ENCODE measurements around the gene TCIRG1.

The TCIRG1 gene

DNA sequence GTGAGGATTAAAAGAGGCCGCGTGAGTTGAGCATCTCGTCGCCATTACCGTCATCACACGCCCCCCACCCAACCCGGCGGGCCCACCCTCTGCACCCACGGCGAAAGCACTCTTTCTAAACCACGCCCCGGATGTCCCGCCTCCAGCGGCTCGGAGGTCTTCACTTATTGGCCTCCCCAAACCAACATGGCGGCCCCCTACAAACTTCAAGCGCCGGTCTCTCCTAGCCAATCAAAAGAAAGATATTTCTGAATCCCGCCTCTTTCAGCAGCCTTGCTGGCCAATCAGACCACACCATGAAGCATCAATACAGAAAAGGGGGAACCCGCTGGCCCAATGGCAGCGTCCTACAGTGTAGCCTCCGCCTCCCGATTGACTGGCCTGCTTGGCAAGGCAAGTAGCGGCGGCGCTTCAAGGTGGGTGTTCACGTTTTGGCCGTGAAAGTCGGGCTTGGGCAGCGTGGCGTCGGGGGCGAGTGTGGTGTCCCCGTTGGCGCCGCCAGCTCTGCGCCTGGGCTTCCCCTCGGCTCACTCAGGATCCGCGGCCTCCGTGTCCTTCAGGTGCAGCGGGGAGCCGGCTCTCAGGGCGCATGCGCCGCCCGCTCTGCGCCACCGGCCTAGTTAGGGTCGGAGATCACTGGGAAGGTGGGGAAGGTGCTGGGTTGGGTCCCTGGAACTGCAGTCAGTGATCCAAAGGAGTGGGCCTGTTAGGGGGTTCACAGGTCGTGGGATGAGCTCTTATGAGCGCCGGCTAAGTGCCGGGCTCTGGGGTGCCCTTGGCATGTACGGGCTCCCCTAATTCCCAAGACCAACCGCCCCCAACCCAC lies 8.3 kb upstream of the TCIRG1 start, which contains the start of gene NDUFS8:
TSS of gene NDUFS8 (plus strand) at position 364 of the 826 bp plus-strand sequence. CDS start 1,471 bp downstream, outside the sequence.
- TF ChIP-seq, protein P1, sequence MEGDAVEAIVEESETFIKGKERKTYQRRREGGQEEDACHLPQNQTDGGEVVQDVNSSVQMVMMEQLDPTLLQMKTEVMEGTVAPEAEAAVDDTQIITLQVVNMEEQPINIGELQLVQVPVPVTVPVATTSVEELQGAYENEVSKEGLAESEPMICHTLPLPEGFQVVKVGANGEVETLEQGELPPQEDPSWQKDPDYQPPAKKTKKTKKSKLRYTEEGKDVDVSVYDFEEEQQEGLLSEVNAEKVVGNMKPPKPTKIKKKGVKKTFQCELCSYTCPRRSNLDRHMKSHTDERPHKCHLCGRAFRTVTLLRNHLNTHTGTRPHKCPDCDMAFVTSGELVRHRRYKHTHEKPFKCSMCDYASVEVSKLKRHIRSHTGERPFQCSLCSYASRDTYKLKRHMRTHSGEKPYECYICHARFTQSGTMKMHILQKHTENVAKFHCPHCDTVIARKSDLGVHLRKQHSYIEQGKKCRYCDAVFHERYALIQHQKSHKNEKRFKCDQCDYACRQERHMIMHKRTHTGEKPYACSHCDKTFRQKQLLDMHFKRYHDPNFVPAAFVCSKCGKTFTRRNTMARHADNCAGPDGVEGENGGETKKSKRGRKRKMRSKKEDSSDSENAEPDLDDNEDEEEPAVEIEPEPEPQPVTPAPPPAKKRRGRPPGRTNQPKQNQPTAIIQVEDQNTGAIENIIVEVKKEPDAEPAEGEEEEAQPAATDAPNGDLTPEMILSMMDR (IDR thresholded peaks at IDR 0.05; ENCODE audit: extremely low read depth, insufficient read depth, missing control alignments), result no peak
- peak; percentile 100 for DNase-seq (ENCODE audit: low spot score)
- in situ Hi-C loops (cut with MboI; ENCODE audit: low pct_unique_long_range_greater_than_20kb, low sequenced_read_pairs, unreplicated experiment), result no loop called here

DNA sequence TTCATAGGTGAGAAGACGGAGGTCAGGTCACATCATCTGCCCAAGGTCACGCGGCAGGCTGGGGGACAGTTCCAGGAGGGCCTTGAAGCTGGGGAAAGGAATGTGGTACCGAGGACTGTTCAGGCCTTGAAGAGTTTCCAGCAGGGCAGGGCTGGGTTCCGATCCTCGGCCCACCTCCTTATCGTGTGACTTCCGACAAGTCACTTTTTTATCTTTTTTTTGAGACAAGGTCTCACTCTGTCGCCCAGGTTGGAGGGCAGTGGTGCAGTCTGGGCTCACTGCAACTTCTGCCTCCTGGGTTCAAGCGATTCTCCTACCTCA lies 7.7 kb upstream of the TCIRG1 start:
- in situ Hi-C loops (cut with MboI; ENCODE audit: low pct_unique_long_range_greater_than_20kb, low sequenced_read_pairs, unreplicated experiment), result no loop called here
- TF ChIP-seq, protein P1 (IDR thresholded peaks at IDR 0.05; ENCODE audit: extremely low read depth, insufficient read depth, missing control alignments), result no peak
- no peak for DNase-seq (ENCODE audit: low spot score)

DNA sequence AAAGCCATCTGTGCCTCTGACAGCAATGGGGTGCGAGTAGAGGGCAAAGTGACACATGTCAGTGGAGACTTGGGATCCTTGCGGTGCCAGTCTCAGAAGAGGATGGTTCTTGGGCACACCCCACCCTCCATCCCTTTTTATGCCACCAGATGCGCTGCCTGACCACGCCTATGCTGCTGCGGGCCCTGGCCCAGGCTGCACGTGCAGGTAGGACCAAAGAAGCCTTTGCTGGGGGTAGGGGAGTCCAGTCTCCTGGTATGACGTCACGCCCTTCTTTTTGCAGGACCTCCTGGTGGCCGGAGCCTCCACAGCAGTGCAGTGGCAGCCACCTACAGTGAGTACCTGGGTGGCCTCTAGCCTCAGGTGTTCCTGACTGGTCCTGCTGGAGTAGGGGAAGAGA lies 6.8 kb upstream of the TCIRG1 start:
- in situ Hi-C loops (cut with MboI; ENCODE audit: low pct_unique_long_range_greater_than_20kb, low sequenced_read_pairs, unreplicated experiment), result no loop called here
- DNase-seq (ENCODE audit: low spot score), result no peak
- TF ChIP-seq, protein P1 (IDR thresholded peaks at IDR 0.05; ENCODE audit: extremely low read depth, insufficient read depth, missing control alignments), result no peak

DNA sequence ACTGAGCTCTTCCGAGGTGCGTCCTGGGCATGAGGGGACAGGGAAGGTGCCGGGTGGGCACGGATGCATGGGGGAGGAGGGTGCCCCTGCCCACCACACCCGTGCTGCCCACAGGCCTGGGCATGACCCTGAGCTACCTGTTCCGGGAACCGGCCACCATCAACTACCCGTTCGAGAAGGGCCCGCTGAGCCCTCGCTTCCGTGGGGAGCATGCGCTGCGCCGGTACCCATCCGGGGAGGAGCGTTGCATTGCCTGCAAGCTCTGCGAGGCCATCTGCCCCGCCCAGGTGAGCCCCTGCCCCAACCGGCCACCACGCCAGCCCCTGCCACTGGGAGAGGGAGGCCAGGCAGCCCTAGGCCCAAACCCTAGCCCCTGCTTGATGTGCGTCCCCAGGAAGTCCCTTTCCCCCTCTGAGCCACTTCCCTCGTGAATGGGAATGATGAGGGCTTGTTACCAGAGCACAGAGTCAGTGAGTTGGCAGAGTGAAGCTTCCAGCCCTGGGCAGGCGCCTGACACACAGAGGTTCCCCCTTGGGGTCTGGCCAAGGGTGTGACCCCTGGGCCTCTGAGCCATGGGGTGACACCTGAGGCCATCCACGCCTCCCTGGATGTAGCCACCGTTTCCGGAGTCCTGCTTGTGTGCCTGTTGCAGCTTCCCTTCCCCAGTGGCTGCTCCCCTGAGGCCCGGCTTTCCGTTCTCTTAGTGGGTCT lies 5.7 kb upstream of the TCIRG1 start:
- no peak for DNase-seq (ENCODE audit: low spot score)
- TF ChIP-seq, protein P1 (IDR thresholded peaks at IDR 0.05; ENCODE audit: extremely low read depth, insufficient read depth, missing control alignments), result no peak
- in situ Hi-C loops (cut with MboI; ENCODE audit: low pct_unique_long_range_greater_than_20kb, low sequenced_read_pairs, unreplicated experiment), result no loop called here

DNA sequence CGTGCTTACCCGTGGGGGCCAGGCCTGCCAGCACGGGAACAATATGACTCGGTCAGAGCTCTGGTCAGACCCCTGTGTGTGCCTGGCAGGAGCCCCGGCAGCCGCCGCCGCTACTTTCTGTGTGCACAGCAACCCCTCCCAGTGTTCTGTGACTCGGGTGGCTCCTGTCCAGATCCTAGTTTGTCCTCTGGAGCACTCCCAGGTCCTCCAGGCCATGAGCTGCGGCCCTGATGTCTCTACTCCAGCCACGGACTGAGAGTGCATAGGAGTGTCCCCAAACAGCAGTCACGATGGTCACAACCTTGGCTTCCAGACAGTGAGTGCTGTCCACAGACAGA lies 5.1 kb upstream of the TCIRG1 start:
- no peak for DNase-seq (ENCODE audit: low spot score)
- TF ChIP-seq, protein P1 (IDR thresholded peaks at IDR 0.05; ENCODE audit: extremely low read depth, insufficient read depth, missing control alignments), result no peak
- in situ Hi-C loops (cut with MboI; ENCODE audit: low pct_unique_long_range_greater_than_20kb, low sequenced_read_pairs, unreplicated experiment), result no loop called here

DNA sequence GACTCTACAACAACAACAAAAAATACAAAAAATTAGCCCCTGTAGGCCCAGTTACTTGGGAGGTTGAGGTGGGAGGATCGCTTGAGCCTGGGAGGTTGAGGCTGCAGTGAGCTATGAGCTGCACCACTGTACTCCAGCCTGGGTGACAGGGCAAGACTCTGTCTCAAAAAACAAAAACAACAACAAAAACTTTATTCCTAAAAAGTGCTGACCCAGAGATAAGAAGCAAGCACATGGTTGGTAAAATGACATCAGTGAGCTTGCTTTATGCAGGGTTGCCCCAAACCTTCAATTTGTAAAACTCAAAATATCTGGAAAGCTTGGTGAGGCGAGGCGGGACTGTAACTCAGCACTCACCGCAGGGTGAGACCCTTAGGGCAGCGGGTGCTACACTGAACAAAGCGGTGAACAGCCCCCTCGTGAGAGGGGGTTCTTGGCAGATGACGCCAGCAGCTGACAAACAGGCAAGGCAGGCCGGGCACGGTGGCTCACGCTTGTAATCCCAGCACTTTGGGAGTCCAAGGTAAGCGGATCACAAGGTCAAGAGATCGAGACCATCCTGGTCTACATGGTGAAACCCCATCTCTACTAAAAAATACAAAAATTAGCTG lies 3.5 kb upstream of the TCIRG1 start:
- DNase-seq (ENCODE audit: low spot score), result no peak
- in situ Hi-C loops (cut with MboI; ENCODE audit: low pct_unique_long_range_greater_than_20kb, low sequenced_read_pairs, unreplicated experiment), result no loop called here
- TF ChIP-seq, protein P1 (IDR thresholded peaks at IDR 0.05; ENCODE audit: extremely low read depth, insufficient read depth, missing control alignments), result no peak

Data from GM13977 (cell line).